NCI-H748 (cell line): ENCODE measurements around the gene FNDC3A.

Experiments
- DNase-seq: peaks from one replicate; lab custom pipeline; 2025; ENCODE audit not compliant: unreplicated experiment; lab: John Stamatoyannopoulos, UW

Gene FNDC3A

DNA sequence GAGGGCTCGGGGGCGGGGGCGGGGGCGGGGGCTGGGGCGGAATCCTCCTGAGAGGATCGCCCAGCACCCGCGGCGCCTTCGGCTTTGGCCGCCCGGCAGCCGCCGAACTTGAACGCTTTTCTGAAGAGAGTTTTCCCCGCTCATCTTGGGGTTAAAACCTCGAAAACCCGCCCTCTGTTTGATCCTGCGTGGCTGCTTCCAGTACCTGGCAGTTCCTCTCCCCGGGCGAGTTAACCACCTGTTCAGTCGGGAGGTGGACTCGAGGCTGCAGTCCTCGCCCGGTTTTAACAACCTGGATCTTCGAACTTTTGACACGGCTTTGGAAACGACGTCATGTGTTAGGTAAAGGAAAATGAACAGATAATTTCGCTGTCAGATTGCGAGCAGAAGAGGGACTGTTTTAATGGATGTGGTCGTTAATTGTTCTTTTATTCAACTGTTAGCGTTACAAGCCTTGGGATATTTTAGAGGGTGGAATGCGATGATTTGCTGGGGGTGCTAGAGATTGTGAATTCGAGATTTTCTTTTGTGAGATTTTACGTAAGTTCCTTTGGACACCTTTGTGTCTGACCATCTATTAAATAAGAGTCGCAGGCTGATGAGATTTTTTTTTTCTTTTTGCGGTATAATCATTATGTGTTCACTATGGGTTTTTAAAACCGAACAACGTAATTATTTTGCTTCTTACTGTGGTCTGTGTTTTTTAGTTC is 1.0 kb downstream of the FNDC3A start:
- DNase-seq: peak; percentile 92

DNA sequence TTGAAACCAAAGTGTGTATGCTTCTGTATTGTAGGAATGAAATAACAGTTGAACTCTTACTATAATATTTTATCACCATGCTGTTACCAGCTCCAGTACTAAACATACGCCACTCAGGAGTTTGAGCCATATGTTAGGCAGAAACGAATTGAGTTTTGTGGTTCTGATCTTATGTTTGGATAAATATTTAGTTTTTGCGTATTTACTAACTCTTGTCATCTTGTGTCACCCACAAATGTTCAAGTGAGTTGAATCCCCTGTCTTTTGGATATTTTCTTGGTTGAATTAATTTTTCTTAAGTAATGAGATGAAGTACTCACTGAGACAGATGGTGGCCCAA is 1.5 kb downstream of the FNDC3A start:
- DNase-seq: no peak

DNA sequence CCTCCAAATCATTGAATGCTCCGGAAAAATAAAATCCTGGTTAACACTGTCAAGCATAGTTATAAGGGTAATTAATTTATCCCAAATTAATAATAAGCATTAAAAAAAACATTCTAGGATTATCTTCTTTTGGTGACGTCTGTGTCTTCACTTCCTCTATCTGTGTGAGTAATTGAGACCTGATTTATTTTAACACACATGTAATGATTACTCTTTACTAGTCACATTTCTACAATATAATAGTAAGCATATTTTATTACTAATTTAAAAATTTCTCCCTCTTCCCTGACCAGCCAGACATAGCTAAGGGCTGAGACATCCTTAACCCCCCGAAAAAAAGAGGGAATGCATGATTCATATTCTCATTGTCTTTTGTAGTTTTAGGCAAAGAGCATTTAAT is 2.3 kb downstream of the FNDC3A start:
- DNase-seq: no peak

DNA sequence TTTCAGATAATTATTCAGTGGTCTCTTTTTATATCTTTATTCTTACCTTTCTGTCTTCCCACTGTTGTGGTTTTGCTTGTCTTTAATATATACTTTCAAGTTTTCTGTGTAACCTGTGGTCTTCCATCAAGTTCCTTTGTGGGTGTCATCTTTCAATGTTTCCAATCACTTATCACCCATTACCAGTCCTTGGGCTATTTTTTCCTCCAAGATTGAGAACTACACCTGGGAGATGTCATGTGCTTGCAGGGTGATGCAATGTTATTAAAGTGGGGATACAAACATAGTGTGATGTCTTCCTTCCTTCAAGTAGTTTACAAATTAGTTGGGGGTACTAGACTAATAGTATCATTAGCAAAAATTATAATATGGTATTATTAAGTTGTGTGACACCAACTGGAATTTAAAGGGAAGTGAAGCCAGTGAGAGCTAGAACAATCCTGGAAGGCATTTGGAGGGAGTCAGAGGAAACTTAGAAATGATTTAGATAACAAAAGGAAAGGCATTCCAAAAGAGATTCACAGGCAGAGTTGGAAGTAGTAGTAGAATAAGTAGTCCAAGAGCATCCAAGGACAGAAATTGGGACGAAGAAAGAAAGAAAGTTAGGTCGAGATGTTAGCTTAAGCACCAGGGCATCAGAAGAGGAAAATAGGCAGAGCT is 3.4 kb downstream of the FNDC3A start:
- no peak for DNase-seq

DNA sequence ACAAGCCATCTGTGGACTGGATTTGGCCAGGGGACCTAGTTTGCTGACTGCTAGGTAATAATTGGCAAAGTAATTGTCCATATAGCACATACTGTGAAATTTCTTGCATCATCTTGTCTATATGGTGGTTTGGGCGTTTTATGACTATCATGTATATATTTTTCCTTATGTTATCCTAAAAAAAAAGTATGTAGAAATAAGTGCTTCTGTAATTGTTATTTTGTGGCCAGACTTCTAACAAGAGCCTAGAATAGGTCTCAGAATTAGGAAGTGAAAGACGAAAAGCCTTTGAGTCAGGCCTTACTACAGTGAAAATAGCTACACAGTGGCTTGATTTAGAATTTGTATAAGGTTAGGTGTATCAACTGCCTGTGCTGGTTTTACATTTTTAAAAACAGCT is 4.2 kb downstream of the FNDC3A start:
- no peak for DNase-seq

DNA sequence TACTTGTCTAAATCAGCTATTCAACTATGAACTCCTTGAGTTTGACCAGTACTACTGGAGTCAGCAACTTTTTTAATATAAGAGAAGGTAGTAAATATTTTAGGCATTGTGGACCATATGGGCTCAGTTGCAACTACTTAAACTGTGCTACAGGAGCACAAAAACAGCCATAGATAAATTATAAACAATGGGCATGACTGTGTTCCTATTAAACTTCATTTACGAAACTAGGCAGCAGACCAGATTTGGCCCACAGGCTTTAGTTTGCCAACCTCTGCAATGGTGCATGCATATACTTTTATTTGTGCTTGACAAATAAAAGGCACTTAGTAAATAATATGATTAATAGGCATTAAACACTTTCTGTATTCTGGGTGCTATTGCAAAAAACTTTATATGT is 7.6 kb downstream of the FNDC3A start:
- DNase-seq: no peak

DNA sequence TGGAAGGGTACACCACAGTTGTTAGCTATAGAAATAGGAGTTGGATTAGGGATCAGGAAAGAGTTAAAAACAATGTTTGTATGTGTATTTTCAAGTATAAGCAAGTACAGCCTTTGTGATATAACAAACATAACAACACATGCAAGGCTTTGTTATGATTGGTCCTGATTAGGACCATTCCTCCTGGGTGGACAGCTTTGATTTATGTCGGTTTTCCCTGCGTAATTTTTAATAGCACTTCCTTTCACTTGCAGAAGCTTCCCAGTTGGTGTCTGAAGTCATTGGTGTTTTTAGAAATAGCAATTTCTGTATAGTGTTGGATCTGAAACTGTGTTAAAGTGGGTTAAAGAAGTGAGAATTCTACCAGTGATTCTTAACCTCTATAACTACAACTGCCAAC is 10.0 kb downstream of the FNDC3A start:
- DNase-seq: no peak

DNA sequence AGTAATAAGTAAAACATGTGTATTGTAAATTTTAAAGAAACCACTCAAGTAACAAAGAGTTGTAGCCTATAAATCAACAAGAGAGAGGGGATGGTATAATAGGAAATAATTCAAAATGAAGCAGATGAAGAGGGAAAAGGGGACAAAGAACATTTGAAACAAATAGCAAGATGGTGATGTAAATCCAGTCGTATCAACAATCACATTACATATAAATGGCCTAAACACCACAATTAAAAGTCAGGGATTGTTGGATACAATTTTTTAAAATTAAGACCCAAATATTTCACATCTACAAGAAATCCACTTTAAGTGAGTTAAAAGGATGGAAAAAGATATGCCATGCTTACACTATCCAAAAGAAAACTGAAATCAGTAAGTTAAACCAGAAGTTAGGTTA is 15.2 kb downstream of the FNDC3A start:
- no peak for DNase-seq

DNA sequence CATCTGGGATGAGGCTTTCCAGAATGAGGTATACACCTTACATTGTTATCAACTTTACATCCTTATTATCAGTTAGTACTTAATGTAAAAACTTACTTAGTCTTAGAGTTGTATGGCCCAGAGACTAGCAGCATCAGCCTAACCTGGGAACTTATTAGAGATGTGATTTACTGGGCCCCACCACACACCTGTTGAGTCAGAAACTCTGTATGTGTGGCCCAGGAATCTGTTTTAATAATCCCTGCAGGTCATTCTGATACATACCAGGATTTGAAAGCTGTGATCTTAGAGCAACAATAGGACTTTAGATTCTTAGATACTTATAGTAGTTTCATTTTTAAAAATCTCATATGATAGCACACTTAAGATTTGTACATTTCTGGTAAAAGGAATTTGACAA is 17.4 kb downstream of the FNDC3A start:
- no peak for DNase-seq

DNA sequence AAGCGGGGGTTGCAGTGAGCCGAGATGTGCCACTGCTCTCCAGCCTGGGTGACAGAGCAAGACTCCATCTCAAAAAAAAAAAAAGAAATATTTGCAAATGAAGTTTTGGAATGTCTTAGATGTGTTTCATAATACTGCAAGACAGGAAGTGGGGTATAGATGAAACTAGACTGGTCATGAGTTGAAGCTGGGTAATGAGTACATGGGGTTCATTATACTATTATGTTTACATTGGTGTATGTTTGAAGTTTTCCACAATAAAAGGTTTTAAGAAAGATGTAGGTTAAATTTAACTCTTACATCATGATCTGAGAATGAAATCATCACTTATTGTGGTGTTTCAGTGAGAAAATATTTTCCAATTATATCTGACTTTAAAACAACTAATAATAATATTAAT is 19.0 kb downstream of the FNDC3A start:
- no peak for DNase-seq

DNA sequence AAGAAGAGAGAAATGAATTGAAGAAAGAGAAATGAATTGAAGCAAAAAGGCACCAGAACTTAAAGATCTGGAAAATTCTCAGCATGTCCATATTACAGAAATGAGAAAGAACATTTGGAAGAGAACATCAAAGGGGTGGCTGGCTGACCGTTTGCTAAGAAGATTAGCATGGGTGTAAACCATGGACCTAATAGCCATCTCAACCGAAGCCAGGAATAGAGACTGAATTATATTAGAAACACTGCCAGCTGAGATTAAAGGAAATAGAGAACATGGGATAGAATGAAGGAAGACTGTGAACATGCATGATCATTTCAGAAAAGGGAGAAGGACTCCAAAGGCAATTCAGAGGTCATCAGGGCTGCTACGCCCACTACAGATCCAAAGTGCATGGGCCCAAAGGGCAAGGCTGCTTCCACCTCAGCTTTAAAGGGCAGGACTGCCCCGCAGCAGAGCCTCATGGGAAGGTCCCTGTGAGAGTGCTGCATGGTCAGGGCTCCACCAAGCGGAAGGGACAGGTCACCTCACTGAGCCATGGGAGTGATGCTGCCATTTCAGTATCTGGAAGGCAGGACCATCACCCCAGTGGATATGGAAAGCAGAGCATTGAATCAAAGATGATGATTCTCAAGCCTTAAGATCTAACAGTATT is 23.1 kb downstream of the FNDC3A start:
- no peak for DNase-seq

DNA sequence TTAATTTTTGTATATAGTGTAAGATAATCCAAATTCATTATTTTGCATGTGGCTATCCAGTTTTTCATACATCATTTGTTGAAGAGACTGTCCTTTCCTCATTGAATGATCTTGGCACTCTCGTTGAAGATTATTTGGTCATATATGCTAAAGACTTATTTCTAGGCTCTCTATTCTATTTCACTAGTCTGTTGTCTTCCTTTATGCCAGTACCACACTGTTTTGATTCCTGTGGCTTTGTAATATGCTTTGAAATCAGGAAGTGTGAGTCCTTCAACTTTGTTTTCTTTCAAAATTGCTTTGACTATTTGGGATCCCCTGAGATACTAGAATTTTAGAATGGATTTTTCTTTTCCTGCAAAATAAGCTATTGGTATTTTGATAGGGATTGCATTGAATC is 24.5 kb downstream of the FNDC3A start:
- DNase-seq: no peak

DNA sequence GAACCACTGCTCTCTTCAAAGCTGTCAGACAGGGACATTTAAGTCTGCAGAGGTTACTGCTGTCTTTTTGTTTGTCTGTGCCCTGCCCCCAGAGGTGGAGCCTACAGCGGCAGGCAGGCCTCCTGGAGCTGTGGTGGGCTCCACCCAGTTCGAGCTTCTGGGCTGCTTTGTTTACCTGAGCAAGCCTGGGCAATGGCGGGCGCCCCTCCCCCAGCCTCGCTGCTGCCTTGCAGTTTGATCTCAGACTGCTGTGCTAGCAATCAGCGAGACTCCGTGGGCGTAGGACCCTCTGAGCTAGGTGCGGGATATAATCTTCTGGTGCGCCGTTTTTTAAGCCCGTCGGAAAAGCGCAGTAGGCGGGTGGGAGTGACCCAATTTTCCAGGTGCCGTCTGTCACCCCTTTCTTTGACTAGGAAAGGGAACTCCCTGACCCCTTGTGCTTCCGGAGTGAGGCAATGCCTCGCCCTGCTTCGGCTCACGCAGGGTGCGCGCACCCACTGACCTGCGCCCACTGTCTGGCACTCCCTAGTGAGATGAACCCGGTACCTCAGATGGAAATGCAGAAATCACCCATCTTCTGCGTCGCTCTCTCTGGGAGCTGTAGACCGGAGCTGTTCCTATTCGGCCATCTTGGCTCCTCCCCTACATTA is 43.4 kb downstream of the FNDC3A start:
- DNase-seq: peak; percentile 21

DNA sequence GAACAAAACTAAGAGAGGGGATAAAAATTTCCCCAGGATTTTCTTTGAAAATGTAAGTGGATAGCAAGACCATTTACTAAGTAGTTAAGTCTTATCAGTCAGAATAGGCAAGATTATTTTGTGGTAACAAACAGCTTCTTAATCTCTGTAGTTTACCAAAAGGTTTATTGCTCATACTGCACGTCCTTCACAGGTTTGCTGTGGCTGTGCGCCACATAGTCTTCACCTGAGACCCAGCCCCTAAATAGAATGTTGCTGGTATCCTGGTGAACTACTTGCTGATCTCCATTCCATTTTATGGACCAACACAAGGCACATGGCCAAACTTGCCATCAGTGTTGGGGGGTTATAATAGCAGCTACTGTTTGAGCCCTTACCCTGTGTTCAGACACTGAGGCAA is 44.6 kb downstream of the FNDC3A start:
- DNase-seq: no peak

DNA sequence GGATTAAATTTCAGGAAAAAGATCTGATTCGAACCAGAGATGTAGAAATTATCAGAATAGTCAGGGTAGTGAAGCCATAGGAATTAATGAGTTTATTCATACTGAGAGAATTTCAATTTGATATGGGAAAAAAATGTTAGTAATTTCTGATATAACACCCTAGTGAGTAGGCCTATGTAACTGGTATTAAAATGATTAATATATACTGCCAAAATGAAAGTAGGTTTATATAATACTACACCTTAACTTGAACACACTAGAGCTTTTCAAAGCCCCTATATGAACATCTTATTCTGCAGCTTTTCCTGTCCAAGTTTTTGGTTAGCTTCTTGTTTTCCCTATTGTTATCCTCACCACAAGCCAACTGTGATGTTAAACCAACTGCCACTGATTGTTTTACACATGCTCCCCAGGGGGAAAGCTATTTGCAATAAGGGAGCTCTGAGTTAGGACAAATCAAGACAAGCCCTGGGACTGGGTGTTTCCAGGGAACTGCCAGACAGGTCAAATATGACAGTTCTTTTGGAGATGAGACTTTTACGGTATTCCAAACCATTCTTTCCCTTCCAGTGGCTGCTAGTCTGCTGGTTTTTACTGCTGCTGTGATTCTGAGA is 45.3 kb downstream of the FNDC3A start:
- peak; percentile 2 for DNase-seq

DNA sequence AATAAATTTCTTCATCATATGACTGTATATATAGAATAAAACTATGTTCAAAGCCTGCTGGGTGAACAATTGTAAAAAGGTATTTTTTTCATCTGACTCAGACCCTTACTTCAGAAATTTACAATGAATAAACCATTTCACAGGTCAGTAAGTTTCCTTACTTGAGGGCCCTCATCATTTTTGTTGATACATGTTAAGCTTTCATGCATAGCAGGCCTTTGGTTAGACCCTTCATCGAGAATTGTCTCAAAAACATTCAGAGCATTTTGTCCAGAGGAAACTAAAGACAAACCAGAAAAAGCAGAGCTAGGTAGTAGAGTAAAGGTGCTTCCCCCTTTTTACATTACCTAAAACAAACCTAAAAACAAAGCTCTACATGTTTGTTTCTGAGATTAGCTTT is 46.2 kb downstream of the FNDC3A start:
- DNase-seq: no peak

DNA sequence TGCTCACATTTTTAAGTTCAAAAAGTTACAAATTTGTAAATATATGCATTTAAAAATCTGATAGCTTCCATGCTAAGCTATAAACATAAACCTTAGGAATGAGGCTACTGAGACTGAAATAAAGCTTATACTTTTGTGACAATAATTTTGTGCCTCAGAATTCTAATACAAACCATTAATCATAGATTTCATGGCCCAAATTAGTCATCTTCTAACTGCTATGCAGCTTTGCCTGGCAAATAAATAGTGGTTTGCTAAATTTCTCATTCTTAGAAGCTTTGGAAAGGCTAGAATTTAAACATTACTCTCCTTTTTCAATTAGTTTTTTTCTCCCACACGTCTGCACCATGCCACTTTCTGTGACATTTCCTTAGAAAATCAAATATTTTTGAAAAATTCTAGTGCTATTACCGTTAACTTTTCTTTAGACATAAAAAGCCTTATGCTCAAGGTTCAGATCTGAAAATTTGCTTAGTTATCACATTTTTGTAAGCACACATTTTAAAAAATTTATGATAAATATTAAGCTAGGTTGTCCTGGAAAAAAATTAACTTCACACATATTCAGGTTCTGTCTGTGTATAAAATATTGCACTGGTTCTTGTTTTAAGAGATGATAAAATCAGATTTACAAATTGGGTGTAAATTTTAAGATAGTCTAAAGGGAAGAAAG is 46.9 kb downstream of the FNDC3A start:
- DNase-seq: no peak

DNA sequence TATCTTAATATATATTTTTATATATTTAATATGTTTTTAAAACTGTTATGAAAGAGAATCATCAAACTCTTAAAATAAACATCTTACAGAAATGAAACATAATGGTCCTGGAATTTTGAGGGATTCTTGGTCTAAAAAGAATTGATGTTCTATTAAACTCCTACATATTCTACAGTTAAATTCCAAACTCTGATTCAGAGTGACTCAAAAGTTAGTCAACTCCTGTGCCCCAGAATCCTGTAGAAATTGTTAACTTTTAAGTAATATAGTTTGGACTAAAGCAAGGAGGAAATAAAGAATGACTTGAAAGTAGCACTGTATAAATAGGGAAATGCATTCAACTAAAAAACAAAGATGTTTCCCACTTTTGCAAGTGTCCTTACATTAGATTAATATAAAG is 47.7 kb downstream of the FNDC3A start:
- no peak for DNase-seq

DNA sequence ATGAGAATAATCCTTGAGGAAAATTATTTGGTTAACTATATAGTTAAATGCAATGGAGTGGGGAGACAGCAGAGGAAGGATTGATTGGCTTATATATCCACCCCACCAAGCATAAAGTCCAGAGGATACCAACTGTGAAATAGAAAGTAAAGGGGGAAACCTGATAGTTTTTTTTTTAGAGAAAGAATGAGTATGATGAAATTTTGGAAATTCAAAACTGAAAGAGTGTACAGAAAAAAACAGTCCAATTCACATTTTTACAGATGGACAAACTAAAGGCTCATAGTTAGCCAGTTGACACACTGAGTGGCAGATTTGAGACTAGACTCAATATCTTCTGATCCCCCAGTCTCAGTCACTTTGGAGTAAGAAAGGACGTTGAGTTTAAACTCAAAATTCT is 51.1 kb downstream of the FNDC3A start:
- DNase-seq: no peak

DNA sequence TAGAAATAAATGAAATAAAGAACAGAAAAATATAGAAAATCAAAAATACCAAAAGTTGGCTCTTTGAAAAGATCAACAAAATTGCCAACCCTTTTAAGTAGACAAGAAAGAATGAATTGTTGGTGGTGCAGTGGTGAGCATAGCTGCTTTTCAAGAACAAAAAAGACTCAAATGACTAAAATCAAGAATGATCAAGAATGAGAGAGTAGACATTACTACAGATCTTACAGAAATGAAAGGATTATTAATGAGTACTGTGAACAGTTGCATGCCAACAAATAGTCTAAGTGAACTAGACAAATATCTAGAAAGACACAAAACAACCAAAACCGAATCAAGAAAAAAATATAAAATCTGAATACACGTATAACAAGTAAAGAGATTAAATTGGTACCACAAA is 53.9 kb downstream of the FNDC3A start:
- no peak for DNase-seq

DNA sequence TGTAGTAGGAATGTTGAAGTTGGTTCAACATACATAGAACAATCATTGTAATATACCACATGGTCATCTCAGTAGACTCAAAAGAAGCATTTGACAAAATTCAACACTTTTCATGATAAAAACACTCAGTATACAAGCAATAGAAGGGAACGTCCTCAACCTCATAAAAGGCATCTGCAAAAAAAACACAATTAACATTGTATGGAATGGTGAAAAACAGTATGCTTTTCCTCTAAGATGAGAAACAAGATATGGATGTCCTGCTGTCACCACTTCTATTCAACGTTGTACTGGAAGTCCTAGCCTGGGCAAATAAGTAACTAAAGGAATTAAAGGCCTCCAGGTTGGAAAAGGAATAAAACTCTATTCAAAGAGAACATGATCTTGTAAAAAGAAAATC is 54.5 kb downstream of the FNDC3A start:
- no peak for DNase-seq
